K562 (cell line): ENCODE results near the gene SLC25A26. TPM values are rescaled to one million over a fixed set of nuclear protein-coding genes. Genes with fewer than 3 reads are reported as not detected.

Experiments used
- CBX2 ChIP-seq: fragments of 200-600 bp; sonication (generic); IDR thresholded peaks from one replicate; pipeline ENCODE4 v1.6.1; 2012; ENCODE audit warnings: mild to moderate bottlenecking, low read length, inconsistent platforms; ENCODE audit not compliant: insufficient read depth, poor library complexity, severe bottlenecking
- CCAR2 ChIP-seq: fragments of 200-400 bp; formaldehyde crosslinking; IDR thresholded peaks from 2 replicates; pipeline ENCODE4 v1.6.1; 2017; ENCODE audit warnings: mild to moderate bottlenecking, low read depth, low read length
- FOXA1 ChIP-seq: fragments of 450-650 bp; IDR thresholded peaks from 2 replicates; pipeline ENCODE4 v1.6.1; 2016; ENCODE audit warnings: mild to moderate bottlenecking, borderline replicate concordance
- FOXM1 ChIP-seq, 2 experiments: fragments of 450-650 bp in 1 of 2; sonication (generic) in 1 of 2; formaldehyde crosslinking in 1 of 2; IDR thresholded peaks; 2 replicates each; pipeline versions ENCODE4 v1.6.1 to v1.9.0; 2017 to 2022; ENCODE audit warnings: low read depth in 2 of 2, mild to moderate bottlenecking in 2 of 2, missing genetic modification reagents in 1 of 2, moderate library complexity in 1 of 2
- L3MBTL2 ChIP-seq: fragments of 450-650 bp; IDR thresholded peaks from 2 replicates; pipeline ENCODE4 v1.6.1; 2016; ENCODE audit warnings: mild to moderate bottlenecking, moderate library complexity
- MIER1 ChIP-seq: fragments of 450-650 bp; IDR thresholded peaks from 2 replicates; pipeline ENCODE4 v1.6.1; 2016; ENCODE audit warnings: antibody characterized with exemption, mild to moderate bottlenecking, low read depth
- MXI1 ChIP-seq: IDR thresholded peaks from 2 replicates; pipeline ENCODE4 v1.6.1; 2011; ENCODE audit warnings: low read depth, mild to moderate bottlenecking, improper control_type of control experiment, low read length
- NR2C2 ChIP-seq, 2 experiments: fragments of 200-800 bp in 1 of 2; sonication (Bioruptor generic) in 1 of 2; sonication (generic) in 1 of 2; formaldehyde crosslinking in 1 of 2; IDR thresholded peaks; 2 replicates each; pipeline versions ENCODE4 v1.6.1 to v1.8.0; 2016 to 2022; ENCODE audit warnings: mild to moderate bottlenecking in 1 of 2, missing compliant biosample characterization in 1 of 2, missing genetic modification characterization in 1 of 2, missing genetic modification reagents in 1 of 2
- PHF20 ChIP-seq: fragments of 450-650 bp; IDR thresholded peaks from 2 replicates; pipeline ENCODE4 v1.6.1; 2018; ENCODE audit not compliant: partially characterized antibody
- POLR2AphosphoS5 ChIP-seq: IDR thresholded peaks from 2 replicates; pipeline ENCODE4 v1.6.1; 2011; ENCODE audit warnings: mild to moderate bottlenecking, low read depth, low read length, moderate library complexity; ENCODE audit not compliant: control insufficient read depth, insufficient read depth
- SAP30 ChIP-seq: fragments of 200-600 bp; sonication (generic); IDR thresholded peaks from 2 replicates; pipeline ENCODE4 v1.6.1; 2012; ENCODE audit warnings: borderline replicate concordance, low read depth, mild to moderate bottlenecking, moderate library complexity, low read length, control low read depth, inconsistent platforms; ENCODE audit not compliant: insufficient read depth, poor library complexity, severe bottlenecking
- SIN3B ChIP-seq: fragments of 450-650 bp; IDR thresholded peaks from 2 replicates; pipeline ENCODE4 v1.6.1; 2017; ENCODE audit warnings: low read depth, mild to moderate bottlenecking, moderate library complexity
- THRB ChIP-seq: fragments of 450-650 bp; formaldehyde crosslinking; conservative IDR thresholded peaks from 2 replicates; pipeline ENCODE4 v1.4.0; 2022; ENCODE audit warnings: mild to moderate bottlenecking, missing genetic modification characterization
- USF2 ChIP-seq: sonication (generic); formaldehyde crosslinking; IDR thresholded peaks from 2 replicates; pipeline ENCODE4 v1.5.0; 2020; ENCODE audit warnings: missing genetic modification reagents
- ZBTB7A ChIP-seq: IDR thresholded peaks from 2 replicates; pipeline ENCODE4 v1.6.1; 2011; ENCODE audit warnings: low read depth, mild to moderate bottlenecking, low read length, moderate library complexity, borderline replicate concordance; ENCODE audit not compliant: control insufficient read depth
- ZNF280A ChIP-seq: fragments of 450-650 bp; IDR thresholded peaks from 2 replicates; pipeline ENCODE4 v1.6.1; 2018; ENCODE audit warnings: mild to moderate bottlenecking, low read depth; ENCODE audit not compliant: partially characterized antibody
- polyA plus RNA-seq, 8 experiments: library from polyadenylated mRNA; depleted of rRNA in 4 of 8; stranded (reverse) in 5 of 8; unstranded in 3 of 8; fragments of >200 nt; fragmentation: Nextera tagmentation in 2 of 8; fragmentation: Illumina TruSeq in 1 of 8; extraction: Ambion mirVana in 2 of 8; extraction: Trizol in 1 of 8; gene quantifications; 2 replicates each; pipeline versions ENCODE4 v1.2.1 to v1.2.3, GENCODE V29; 2011 to 2014; ENCODE audit warnings: inconsistent platforms in 1 of 8, missing spikeins in 1 of 8
- total RNA-seq, 7 experiments: library from RNA; depleted of rRNA in 6 of 7; stranded (reverse); fragments of >200 nt in 6 of 7; fragmentation: Illumina TruSeq in 2 of 7; extraction: Trizol in 2 of 7; gene quantifications; 2 replicates each; pipeline versions ENCODE4 v1.2.1 to v1.2.3, GENCODE V29; 2011 to 2021; ENCODE audit warnings: low replicate concordance in 1 of 7
- TF ChIP-seq, protein P1 (sequence below): fragments of 200-800 bp; sonication (Bioruptor generic); IDR thresholded peaks from 2 replicates; pipeline ENCODE4 v1.6.1; 2017; ENCODE audit warnings: missing genetic modification characterization, missing compliant biosample characterization
- TF ChIP-seq, protein P2 (sequence below): fragments of 250-450 bp; sonication (Bioruptor Pico); IDR thresholded peaks from 2 replicates; pipeline ENCODE4 v1.5.0; 2021

SLC25A26 gene
- total and polyA plus RNA-seq, 9 of the 15 experiments (the other 6 are each of a cell fraction or from before 2014, with no cell fraction given), result 7.2 to 29.1 (median 12.6) TPM

GRCh38 chr3:66220602-66221377 is at the start of gene SLC25A26 (continued):
- TF ChIP-seq, protein P1, sequence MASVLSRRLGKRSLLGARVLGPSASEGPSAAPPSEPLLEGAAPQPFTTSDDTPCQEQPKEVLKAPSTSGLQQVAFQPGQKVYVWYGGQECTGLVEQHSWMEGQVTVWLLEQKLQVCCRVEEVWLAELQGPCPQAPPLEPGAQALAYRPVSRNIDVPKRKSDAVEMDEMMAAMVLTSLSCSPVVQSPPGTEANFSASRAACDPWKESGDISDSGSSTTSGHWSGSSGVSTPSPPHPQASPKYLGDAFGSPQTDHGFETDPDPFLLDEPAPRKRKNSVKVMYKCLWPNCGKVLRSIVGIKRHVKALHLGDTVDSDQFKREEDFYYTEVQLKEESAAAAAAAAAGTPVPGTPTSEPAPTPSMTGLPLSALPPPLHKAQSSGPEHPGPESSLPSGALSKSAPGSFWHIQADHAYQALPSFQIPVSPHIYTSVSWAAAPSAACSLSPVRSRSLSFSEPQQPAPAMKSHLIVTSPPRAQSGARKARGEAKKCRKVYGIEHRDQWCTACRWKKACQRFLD (CRISPR knock-in tag), result no peak; the same call in 1 of the 2 replicates
- no peak for TF ChIP-seq CCAR2
- no peak for TF ChIP-seq THRB (CRISPR knock-in tag)
- peak; percentile 81; the same call in 1 of the 2 replicates for TF ChIP-seq L3MBTL2
- TF ChIP-seq, protein P2, sequence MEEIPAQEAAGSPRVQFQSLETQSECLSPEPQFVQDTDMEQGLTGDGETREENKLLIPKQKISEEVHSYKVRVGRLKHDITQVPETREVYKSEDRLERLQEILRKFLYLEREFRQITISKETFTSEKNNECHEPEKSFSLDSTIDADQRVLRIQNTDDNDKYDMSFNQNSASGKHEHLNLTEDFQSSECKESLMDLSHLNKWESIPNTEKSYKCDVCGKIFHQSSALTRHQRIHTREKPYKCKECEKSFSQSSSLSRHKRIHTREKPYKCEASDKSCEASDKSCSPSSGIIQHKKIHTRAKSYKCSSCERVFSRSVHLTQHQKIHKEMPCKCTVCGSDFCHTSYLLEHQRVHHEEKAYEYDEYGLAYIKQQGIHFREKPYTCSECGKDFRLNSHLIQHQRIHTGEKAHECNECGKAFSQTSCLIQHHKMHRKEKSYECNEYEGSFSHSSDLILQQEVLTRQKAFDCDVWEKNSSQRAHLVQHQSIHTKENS, result no peak
- TF ChIP-seq MXI1, result peak; percentile 94
- peak; percentile 93 for TF ChIP-seq SAP30
- 0 out of 2 replicates have a peak, but pooled peaks have one; percentile 29 for TF ChIP-seq POLR2AphosphoS5
- no peak for TF ChIP-seq ZBTB7A
- TF ChIP-seq PHF20, result peak; percentile 98
- no peak for TF ChIP-seq ZNF280A
- no peak for TF ChIP-seq FOXA1
- TF ChIP-seq USF2 (CRISPR knock-in tag), result peak; percentile 92
- peak; percentile 90 for TF ChIP-seq SIN3B
- no peak for TF ChIP-seq FOXM1 (IDR thresholded peaks at IDR 0.05; ENCODE audit: low read depth)
- no peak for TF ChIP-seq FOXM1 (CRISPR knock-in tag; IDR thresholded peaks at IDR 0.05; ENCODE audit: low read depth)
- no peak for TF ChIP-seq MIER1
- TF ChIP-seq CBX2, result no peak
- no peak for TF ChIP-seq NR2C2 (CRISPR knock-in tag; IDR thresholded peaks at IDR 0.05)
- peak; percentile 96 for TF ChIP-seq NR2C2 (tag; IDR thresholded peaks at IDR 0.05)
